ENCODE measurements around the gene PEMT. TPM values are rescaled to one million over a fixed set of nuclear protein-coding genes. Genes with fewer than 3 reads are reported as not detected.

PEMT gene
- total and polyA plus RNA-seq, 2 of the 8 experiments (the other 6 are each of a cell fraction or from before 2014, with no cell fraction given) = 42.0 to 118 TPM

DNA sequence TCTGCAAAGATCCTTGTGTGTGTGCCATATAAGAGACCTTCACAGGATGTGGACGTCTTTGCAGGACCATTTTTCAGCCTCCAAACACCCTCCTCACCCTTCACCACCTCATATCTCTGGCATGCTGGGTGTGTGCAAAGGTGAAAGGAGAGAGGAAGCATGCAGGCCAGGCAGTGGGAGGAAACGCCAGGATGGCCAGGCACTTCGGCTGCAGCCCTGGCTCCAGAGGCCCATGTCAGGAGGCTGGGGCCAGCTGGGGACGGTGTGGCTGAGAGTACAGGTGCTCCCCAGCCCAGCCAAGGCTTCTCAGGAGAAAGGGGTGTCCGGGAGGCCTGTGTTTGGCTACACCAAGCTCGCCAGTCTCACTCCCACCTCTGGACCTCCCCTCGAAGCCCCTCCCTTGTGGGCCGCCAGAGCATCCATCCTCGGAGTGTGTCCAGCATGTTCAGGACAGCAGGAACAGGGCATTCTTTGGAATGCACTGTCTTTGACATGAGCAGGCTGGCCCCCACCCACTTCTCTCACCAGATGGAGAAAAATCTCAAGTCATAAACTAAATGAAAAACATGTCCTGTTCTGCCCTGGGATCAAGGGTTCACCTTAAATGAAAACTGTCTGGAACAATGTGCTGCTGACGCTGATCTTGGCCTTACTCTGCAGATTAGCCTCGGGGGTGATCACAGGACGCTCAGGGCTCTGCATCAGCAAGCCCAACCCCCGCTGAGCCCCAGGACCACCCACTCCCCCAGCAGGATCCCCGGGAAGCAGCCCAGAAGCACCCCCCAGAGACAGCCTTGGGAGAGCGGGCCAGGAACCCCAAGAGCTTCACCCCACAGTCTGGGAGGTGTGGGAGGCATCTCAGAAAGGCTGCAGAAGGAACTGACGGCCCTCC, 15.9 kb downstream of the PEMT start:
- no peaks in the 10 kb centered on the region for H3K23me2 ChIP-seq (ENCODE audit: low read depth, low read length)
- peaks cover 2% of the 10 kb centered on the region for H3K79me1 ChIP-seq (ENCODE audit: low read depth, low read length)
- 78% methylated on average over 14 of the region's 16 CpGs; no CpG with 5 or more reads in 1 of the 2 experiments for WGBS, 2 experiments (ENCODE audit: extremely low coverage in 1 of 2, insufficient coverage in 1 of 2, insufficient read length in 1 of 2, insufficient replicate concordance in 2 of 2, low coverage in 1 of 2, low lambda C conversion rate in 2 of 2, missing lambda C conversion rate in 1 of 2)
- H4K5ac ChIP-seq (ENCODE audit: insufficient read length, low read depth, low read length) = no peak overlapping the region
- H2BK120ac ChIP-seq (replicated peaks; ENCODE audit: low read depth, low read length) = no peak overlapping the region
- no peak overlapping the region for H3K4me2 ChIP-seq (ENCODE audit: insufficient read depth in 1 of 2, low read depth in 2 of 2, low read length in 2 of 2)
- H3K27ac ChIP-seq (ENCODE audit: low read depth, low read length) = no peak overlapping the region
- no peak overlapping the region for H2BK12ac ChIP-seq (ENCODE audit: low read depth, low read length)
- H3K79me2 ChIP-seq (ENCODE audit: control insufficient read depth in 1 of 2, insufficient read depth in 2 of 2, low read length in 2 of 2) = no peaks in the 10 kb centered on the region; a peak in 1 of 4 replicates
- H2BK20ac ChIP-seq (ENCODE audit: low read length) = no peak overlapping the region
- DNase-seq (ENCODE audit: low read depth in 1 of 2, low spot score in 2 of 2) (no peak), FAIRE-seq (no peak)
- ChIA-PET POLR2A (ENCODE audit: partially characterized antibody) (interaction anchor here (1.9 kb wide), 1 partner anchor 8 kb away, joined by 5 read pairs; no protein-coding TSS in a partner anchor), CTCF (ENCODE audit: partially characterized antibody) (interaction anchor here (0.6 to 3.8 kb wide), 5 partner anchors 13 to 249 kb away, joined by 3 to 14 read pairs (median 4); partner anchors contain the start of gene RASD1)
- no peak overlapping the region for H3K4ac ChIP-seq (replicated peaks; ENCODE audit: insufficient read length, low read depth, low read length)
- no peak overlapping the region for H4K8ac ChIP-seq (ENCODE audit: extremely low read depth, insufficient read depth, low read length)
- H2BK5ac ChIP-seq (ENCODE audit: low read depth, low read length) = no peak overlapping the region; the same call in 1 of the 2 replicates
- H3K4me3 ChIP-seq (ENCODE audit: extremely low read depth in 1 of 4, insufficient read depth in 2 of 4, low read depth in 3 of 4, low read length in 4 of 4) = no peak overlapping the region
- no peak overlapping the region for H4K91ac ChIP-seq (replicated peaks; ENCODE audit: insufficient read length, low read length)
- no peaks in the 10 kb centered on the region for H4K20me1 ChIP-seq (replicated peaks in 1 of 2; ENCODE audit: control insufficient read depth in 1 of 2, insufficient read depth in 2 of 2, low read length in 2 of 2)
- H3K56ac ChIP-seq (replicated peaks; ENCODE audit: insufficient read length, low read depth, low read length) = no peak overlapping the region
- no peaks in the 10 kb centered on the region; a peak in 2 of 8 replicates for H3K36me3 ChIP-seq (ENCODE audit: control insufficient read depth in 2 of 4, insufficient read depth in 4 of 4, low read length in 3 of 4)
- H3K9me3 ChIP-seq (ENCODE audit: insufficient read depth in 2 of 2, low read depth in 1 of 2, low read length in 1 of 2) = no peaks in the 10 kb centered on the region
- H3K4me1 ChIP-seq (replicated peaks in 1 of 4; ENCODE audit: control insufficient read depth in 3 of 4, insufficient read depth in 4 of 4, low read length in 3 of 4) = no peaks in the 10 kb centered on the region
- H3K14ac ChIP-seq (ENCODE audit: insufficient read length) = no peak overlapping the region
- no peak overlapping the region for H2AK5ac ChIP-seq (ENCODE audit: low read depth, low read length)
- H3K9ac ChIP-seq (replicated peaks in 1 of 4; ENCODE audit: extremely low read depth in 1 of 4, low read depth in 3 of 4, low read length in 3 of 4) = no peak overlapping the region; a peak in 1 of 7 replicates
- H3K23ac ChIP-seq (ENCODE audit: insufficient read length) = no peak overlapping the region
- no peak overlapping the region for H3K18ac ChIP-seq (ENCODE audit: extremely low read depth, low read length)
- H2BK15ac ChIP-seq (ENCODE audit: low read length) = no peak overlapping the region
- H2AFZ ChIP-seq (ENCODE audit: low read length) = no peak overlapping the region
- H3K27me3 ChIP-seq (replicated peaks in 1 of 4; ENCODE audit: control insufficient read depth in 3 of 4, extremely low read depth in 1 of 4, insufficient read depth in 3 of 4, low read length in 3 of 4) = no peaks in the 10 kb centered on the region
- TF ChIP-seq SP4 (IDR thresholded peaks at IDR 0.05; ENCODE audit: low read length) = no peak
- TF ChIP-seq, protein P1, sequence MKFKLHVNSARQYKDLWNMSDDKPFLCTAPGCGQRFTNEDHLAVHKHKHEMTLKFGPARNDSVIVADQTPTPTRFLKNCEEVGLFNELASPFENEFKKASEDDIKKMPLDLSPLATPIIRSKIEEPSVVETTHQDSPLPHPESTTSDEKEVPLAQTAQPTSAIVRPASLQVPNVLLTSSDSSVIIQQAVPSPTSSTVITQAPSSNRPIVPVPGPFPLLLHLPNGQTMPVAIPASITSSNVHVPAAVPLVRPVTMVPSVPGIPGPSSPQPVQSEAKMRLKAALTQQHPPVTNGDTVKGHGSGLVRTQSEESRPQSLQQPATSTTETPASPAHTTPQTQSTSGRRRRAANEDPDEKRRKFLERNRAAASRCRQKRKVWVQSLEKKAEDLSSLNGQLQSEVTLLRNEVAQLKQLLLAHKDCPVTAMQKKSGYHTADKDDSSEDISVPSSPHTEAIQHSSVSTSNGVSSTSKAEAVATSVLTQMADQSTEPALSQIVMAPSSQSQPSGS (IDR thresholded peaks at IDR 0.05; ENCODE audit: low read length) = no peak
- TF ChIP-seq BACH1 (IDR thresholded peaks at IDR 0.05; ENCODE audit: low read length) = no peak
- no peak for TF ChIP-seq EZH2 (IDR thresholded peaks at IDR 0.05; ENCODE audit: low read depth, low read length, severe bottlenecking)
- TF ChIP-seq NANOG (IDR thresholded peaks at IDR 0.05; ENCODE audit: insufficient read depth, low read depth, low read length, poor library complexity, severe bottlenecking) = no peak
- no peak for TF ChIP-seq RXRA (IDR thresholded peaks at IDR 0.05; ENCODE audit: insufficient read depth, low read depth, low read length)
- TF ChIP-seq RAD21 (IDR thresholded peaks at IDR 0.05 in 1 of 2, conservative IDR thresholded peaks at IDR 0.05 in 1 of 2; ENCODE audit: low read depth in 2 of 2, low read length in 2 of 2) = no peak
- TF ChIP-seq USF2 (IDR thresholded peaks at IDR 0.05; ENCODE audit: low read length) = no peak

All from H1 (cell line).